HCEC 1CT (cell line): ENCODE measurements around the gene NSUN7.
"Not testable (repeated sequence)": the region's sequence is repeated elsewhere in the genome, so short reads cannot be mapped to it uniquely, and the experiment has no call there.

Experiments
- DNase-seq: peaks from one replicate; pipeline ENCODE4 v3.0.0-alpha.2; 2017

The NSUN7 gene

DNA sequence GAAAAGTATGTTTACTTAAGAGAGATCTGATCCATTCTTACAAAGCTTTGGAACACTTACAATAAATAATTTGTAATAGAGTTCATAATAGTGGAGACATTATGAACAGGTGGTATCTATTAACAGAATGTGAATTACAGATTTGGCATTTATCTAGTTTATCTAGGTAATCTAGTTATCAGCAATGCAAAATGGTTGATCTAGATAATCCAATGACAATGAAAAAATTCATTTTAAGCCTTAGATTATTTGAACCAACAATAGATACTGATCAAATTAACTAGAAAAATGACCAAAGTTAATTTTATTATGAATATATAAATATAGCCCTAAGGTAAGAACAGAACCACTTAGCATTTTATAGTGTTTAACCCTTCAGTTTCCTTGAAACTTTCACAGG lies 10.4 kb upstream of the NSUN7 start:
- no peak for DNase-seq

DNA sequence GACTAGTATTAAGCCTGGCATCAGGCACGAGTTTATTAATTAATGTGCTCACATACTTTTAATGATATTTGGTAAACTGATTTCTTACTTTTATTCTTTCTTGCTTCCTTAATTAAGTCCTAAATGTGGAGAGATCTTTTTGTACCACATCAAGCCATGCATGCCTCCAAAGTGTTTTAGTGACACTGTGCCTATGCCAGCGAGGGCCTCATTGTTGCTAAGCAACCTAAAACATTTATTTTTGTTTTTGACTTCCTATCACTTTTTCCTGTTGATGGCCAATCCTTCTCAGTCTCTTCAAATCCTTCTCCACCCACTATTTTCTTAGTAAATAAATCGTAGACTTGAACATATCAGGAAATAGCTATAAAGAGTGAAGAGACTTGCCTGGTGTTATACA lies 5.5 kb upstream of the NSUN7 start:
- no peak for DNase-seq

DNA sequence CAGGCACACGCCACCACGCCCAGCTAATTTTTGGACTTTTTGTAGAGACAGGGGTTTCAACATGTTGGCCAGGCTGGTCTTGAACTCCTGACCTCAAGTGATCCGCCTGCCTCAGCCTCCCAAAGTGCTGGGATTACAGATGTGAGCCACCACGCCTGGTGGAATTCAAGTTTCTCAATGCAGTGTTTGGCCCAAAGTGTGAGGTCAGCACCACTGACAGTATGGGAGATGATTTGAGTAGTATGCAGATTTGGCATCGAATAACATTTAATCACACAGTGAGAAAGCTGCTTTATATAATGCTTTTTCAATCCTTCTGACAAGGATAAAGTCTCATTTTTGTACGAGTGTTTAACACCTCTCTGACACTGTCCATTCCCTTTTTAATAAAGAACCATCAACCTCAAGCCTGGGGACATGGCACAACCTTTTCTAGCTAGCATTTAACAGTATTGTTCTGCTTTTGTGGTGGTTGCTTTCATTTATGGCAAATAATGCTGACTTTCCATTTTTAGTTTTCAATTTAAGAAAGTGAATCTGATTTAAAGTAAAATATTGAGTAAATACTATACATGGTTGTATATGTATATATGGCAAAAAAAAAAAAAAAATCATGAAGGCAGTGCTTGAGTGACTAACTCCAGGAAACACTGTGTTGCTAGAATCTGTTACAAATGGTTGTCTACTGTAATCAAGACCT lies 4.3 kb upstream of the NSUN7 start:
- DNase-seq, result no peak

DNA sequence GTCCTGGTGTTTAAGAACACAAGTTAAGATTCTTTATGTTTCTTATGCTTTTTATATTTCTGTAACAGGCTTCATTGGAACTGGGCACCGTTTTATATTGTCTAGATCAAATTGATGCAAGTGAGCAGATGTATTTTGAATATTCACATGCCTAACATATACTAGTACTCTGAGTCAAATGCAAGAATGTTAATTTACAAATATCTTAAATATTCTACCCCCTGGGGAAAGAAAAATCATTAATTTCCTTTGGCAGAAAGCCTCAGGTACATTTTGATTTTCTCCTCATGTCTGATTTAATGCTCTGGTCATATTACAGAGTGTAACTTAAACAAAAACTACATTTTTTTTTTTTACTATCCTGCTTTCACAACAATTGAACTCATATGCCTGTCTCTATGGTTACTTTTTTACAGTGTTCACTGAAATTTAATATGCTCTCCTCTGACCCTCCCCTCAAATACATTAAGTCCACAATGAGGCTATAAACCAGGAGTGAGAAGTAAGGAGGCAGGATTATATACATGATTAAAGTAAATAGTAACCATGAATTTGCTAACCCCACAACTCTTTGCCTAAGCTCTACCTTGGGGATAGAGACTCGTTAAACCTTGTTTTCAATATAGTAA lies 2.4 kb upstream of the NSUN7 start:
- DNase-seq, result no peak

DNA sequence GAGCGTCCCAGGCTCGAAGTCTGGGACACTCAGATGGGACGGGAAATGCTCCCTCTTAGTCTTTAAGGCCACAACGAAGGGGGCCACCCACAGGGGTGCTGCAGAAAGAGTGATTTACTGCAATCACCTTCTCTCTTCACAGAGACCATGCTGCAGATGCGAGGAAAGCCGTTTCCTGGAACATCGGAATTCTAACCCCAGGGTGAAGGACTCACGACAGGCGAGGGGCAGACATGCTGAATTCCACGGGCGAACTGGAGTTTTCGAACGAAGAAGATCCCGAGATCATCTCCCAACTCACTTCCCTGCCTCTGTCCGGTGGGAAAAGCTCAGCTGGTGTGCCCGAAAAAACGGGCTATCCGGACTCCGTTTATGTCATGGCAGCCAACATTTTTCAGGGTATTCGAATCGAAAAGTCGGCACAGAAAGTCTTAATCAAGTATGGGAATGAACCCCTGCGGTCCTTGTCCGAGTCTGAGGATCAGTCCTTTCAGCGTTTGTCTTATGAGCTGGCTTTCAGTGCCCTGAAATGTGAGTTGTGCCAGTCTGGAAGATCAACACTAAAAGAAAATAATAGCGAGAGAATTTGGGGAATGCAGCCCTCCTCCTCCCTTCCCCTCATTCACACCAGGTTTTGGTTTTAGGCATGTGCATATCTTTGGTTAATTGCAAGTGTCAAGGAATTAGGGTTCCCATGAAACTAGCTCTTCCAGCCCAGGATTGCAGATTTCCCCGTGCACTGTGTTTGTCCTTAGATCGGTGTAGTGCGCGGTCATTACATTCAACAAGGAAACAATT lies 905 bp downstream of the NSUN7 start:
- no peak for DNase-seq

DNA sequence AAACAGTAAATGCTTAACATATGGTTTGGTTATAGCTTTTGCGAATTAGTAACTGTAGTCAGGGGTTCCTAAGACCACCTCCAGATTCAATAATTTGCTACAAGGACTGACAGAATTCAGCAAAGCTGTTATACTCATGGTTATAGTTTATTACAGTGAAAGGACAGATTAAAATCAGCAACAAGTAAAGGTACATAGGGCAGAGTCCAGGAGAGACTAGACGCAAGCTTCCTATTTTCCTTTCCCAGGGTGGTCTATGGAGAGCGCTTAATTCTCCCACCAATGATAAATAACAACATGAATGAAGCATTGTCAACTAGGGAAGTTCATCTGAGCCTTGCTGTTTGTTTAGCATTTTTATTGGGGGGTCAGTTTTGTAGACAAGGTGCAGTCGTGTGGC lies 5.9 kb downstream of the NSUN7 start:
- no peak for DNase-seq

DNA sequence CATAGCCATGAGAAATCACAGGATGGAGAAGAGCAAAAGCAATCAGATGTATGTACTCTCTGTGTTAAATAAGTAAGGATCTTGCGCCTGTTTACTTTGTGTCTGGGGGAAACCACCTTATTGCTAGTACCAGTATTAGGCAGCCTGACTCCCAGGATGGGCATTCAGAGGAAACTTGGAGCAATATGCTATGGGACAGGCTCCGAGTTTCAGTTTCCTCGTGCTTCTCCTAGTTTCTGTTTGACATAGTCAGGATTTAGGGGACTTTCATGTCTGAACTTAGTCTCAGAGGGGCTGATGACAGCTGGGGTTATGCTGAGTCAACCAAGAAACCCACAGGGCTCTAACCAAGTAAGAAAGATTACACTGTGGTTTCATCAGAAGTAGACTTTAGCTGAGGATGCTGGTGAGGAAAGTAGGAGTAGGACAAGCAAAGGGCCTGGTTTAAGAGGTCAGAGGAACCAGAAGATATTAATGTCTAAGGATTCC lies 13.5 kb downstream of the NSUN7 start:
- DNase-seq, result peak; percentile 19

DNA sequence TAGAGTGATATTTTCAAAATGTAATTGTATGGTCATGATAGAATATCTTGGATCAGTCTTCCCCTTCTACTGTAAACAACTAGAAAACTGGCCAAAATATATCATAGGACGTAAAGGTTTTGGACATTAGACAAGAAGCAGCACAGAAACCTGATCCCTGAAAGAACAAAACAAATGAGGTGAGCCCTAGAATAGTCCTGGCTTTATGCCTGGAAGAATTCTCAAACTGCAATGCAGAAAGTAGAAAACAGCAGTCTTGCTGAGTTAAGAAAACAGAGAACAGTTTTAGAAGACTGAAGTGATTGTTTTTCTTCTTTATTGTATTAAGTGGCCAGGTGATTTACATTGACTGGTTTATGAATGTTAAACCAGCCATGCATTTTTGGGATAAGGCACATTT lies 19.5 kb downstream of the NSUN7 start:
- DNase-seq, result no peak

DNA sequence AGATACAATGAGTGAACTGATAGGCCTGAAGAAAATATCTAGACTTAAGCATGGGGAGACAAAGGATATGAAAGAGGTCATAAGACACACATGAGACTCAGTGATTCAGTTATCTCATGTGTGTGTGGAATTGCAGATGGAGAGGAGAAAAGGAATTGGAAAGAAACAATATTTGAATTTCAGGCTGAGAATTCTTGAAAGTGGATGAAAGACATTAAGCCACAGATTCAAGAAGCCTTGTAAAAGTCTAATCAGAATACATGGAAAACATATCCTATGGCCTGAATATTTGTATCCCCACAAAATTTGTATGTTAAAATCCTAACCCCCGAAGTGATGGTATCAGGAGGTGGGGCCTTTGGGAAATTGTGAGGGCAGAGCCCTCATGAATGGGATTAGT lies 28.3 kb downstream of the NSUN7 start:
- no peak for DNase-seq

DNA sequence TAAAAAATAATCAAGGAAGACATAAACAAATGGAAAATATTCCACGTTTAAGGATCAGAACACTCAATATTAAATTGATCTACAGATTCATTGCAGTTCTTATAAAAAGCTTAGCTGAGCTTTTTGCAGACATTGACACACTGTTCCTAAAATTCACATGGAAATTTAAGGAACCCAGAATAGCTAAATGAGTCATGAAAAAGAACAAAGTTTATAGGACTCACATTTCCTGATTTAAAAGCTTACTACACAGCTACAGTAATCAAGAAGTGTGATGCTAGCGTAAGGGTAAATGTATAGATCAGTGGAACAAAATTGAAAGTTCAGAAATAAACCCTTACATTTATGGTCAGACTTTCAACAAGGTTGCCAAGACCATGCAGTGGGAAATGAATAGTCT lies 33.1 kb downstream of the NSUN7 start:
- DNase-seq, result no peak

DNA sequence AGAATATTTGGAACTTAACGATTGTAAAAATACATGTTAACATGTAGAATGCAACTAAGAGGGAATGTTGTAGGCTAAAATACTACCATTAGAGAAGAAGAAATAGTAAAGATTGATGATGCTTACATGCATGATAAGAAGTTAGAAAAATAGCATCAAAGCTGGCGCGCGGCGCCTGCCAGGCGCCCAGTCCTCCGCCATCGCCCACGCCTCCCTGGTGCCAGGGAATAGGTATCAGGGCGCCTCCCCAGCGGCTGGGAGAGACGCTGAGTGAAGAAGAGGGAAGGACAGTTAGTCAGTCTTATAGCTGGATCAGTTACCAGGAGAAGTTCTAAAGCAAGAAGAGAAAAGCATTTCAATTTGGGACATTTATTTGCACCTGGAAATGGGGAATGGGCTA lies 36.0 kb downstream of the NSUN7 start:
- no peak for DNase-seq

DNA sequence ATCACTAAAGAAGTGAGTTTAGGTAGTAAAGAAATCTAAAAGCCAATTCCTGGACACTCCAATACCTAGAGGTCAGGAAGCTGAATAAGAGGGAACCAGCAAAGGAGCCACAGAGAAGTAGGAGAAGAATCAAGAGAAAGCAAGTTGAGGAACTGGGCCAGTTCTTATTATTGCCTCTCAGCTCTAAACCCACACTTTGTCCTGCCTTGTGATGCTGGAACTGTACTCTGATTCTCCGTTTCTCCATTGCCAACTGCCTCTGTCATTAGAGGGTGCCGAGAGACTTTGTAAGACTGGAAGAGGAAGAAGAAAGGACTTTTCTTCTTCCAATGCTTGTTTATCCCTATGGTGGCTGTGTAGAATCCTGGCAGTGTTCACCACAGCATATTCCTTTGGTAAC lies 38.6 kb downstream of the NSUN7 start:
- DNase-seq, result no peak

DNA sequence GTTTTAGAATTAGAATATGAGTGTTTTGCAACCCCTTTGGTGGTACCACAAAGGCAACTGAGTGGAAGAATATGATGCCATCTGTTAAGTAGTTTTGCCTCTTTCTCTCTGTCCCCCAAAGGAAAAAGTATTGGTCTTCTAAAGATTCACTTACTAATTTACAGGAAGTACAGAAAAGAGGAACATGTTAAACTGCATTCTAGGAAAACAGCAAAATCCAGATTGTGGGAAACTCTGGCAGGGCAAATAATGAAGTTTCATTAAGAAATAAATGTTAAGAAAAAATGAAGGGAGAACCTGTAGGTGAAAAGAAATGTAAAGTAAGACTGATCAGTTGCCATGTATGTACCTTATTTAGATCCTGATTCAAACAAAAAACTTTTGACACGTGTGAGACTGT lies 39.3 kb downstream of the NSUN7 start:
- DNase-seq, result no peak

DNA sequence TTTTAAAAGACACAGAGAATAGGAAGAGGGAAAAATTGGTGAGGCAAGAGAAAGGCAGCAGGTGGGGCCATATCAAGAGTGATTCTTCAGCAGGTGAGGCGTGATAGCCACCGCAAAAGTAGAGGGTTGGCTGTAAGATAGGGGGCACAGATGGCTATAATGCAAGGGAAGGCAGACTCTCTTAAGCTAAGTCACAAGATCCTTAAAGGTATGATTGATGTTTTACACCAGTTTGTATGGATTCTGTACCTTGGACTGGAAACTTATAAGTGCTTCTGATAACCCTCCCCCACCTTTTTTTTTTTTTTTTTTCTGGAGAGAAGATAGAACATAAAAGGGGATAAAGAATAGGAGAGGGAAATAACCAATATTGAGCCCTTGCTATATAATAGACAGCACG lies 40.0 kb downstream of the NSUN7 start:
- DNase-seq, result no peak

DNA sequence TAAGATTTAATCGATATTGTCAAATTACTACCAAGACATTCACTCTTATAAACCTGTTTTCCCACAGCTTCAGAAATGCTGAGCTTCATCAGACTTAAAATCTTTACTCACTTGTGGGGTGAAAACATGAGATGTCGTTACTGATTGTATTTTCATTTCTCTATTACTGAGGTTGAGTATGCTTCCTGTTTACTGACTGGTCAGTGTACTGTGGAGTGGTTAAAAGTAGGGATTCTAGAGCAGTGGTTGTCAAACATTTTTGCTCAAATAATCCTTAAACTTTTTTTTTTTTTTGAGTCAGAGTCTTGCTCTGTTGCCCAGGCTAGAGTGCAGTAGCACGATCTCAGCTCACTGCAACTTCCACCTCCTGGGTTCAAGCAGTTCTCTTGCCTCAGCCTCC lies 50.3 kb downstream of the NSUN7 start:
- no peak for DNase-seq

DNA sequence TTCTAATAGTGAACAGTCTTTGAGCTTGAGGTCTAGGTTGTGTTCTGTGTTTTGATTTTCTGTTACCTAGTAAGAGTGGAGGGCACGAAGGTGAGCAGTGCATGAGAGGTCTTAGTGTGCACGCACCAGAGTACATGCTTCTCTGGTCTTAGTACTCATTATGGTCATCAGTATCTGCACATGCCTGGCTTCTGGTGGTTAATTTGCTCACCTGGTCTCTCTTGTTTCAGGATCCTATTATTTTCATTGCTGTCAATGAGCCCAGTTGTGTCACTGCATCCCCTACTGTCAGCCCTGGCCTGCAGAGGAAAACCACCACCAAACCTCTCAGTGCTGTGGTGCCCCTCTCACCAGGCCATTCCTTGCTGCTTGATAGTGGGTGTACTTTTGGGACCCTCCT lies 54.8 kb downstream of the NSUN7 start:
- DNase-seq, result no peak

DNA sequence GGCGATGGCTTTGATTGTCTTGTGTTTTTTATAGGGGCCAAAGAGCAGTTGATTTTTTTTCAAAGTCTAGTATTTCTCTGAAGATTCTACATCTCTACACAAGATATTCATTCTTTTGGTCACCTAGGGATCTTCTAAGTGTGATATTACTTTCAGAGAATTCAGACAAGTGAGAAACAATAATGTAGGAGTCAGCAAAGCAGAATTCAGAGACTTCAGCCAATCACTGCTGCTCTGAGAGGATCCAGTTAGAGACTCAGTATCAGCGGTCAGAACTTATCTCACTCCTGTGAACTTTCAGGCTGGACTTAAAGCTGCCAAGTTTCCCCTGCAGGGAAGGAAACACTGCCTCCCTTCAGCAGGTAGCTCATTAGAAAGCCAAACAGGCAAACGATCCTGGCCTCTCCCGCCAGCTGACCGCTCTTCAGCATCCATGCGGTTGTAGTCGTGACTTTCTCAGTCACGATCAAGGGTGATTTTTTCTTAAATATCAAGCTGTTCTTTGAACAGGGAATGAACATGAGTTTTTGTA lies 59.2 kb downstream of the NSUN7 start:
- no peak for DNase-seq

DNA sequence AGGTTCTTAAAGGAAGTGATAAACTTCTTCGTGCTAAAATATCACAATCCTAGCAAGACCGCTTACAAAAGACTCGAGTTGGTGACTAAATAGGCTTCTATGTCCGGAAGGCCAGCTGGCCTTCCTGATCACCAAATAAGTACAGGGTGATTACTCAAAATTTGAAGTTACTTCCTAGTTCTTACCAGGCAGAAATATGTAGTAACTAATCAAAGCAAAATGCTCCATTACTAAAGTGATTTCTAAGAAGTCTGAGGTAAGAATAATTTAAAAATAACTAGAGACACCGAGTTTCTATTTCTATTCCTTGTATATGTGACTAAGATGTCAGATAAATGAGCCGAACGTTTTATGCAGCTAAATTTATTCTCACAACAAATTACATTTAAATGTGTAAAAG lies 62.2 kb downstream of the NSUN7 start:
- no peak for DNase-seq

DNA sequence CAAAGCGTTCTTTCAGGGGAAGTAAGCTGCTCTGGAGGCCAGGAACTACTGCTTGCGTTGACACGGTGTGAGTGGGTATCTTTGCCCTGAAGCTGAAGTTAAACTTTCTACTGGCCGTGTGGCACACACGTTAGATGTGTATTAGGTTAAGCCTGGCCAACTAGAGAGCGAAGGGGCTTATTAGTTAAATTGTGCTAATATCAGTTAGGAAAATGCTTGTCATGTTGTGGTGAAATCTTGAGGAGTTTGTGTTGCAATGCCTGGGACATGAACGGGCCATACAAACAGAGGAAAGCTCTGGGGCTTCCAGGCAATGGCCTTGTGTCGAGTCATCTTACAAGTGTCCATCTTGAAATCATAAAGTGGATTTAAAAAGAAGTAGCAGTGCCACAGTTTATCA lies 62.6 kb downstream of the NSUN7 start:
- DNase-seq, result no peak

DNA sequence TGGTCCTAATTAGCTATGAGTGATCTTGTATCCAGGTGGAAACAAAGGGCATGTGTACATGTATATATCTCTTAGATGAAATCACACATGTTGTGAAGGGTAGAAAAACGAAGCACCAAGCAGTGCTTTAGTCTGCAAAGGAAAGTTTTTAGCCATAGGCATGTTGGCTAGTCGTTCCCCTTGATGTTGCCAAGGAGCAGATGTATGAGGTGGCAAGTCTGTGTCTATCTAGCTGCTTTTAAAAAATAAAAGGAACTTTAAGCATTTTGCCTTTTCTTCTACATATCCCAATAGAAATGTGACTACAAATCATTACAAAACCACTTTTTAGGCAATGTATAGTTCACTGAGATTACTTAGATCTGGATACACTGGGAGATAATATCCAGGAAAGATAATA lies 63.1 kb downstream of the NSUN7 start:
- DNase-seq, result no peak

DNA sequence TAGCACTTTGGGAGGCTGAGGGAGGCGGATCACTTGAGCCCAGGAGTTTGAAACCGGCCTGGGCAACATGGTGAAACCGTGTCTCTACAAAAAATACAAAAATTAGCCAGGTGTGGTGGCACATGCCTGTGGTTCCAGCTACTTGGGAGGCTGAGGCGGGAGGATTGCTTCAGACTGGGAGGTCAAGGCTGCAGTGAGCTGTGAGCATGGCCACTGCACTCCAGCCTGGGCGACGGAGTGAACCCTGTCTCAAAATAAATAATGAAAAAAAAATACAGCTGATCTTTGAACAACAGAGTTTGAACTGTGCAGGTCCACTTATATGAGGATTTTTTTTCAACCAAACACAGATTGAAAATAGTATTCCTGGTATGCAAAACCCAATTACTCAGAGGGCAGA lies 67.4 kb downstream of the NSUN7 start:
- not testable (repeated sequence) for DNase-seq

DNA sequence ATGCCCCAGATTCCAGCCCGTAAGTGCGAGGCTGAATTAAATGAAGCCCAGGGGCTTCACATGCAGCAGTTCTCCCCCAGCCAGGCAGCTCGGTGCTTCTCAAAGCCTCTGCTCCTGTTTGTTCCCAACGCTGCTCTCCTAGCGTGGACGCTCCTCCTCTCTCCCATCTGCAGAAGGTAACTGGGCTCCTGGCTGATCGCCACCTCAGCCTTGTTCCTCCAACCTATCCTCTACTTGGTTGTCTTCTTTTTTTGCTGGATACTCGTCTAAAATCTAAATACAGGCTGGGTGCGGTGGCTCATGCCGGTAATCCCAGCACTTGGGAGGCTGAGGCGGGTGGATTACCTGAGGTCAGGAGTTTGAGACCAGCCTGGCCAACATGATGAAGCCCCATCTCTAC lies 70.3 kb downstream of the NSUN7 start:
- DNase-seq, result no peak

DNA sequence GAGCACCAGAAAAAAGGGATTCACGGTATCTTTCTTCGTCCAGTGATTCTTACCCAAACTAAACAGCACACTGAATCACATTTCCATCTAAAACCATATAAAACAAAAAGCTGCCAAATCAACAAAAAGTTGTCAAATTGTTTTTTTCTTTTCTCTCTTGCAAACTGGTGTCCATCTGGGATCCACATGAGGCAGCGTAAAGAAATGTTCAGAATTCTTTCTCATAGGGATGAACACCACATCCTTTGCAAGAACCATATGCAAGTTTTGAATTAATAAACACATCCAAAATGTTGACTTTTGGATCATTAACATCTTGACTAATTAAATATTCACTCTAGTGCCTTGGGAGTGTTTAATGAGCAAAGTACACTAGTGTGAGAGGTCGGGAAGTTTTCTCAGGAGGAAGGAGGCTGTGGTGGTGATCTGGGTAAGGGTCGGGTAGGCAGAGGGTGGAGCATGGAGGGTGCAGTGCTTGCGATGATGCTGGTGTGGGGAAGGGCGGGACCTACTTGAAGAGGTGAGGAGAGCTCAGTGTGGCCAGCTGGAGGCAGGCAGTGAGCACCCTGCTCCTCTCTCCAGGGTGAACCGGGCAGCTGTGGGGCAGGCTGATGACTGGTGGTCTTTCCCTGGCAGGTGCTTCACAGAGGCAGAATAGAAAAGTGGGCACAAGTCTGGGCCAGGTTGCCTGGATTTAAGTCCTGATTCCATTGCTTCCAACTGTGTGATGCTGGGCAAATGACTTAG lies 72.8 kb downstream of the NSUN7 start:
- no peak for DNase-seq
